ENCODE results near the gene ELOVL5. TPM values are rescaled to one million over a fixed set of nuclear protein-coding genes. Genes with fewer than 3 reads are reported as not detected.

ELOVL5 gene
- total and polyA plus RNA-seq, 4 donors = 22.1 to 77.8 (median 57.8) TPM

DNA sequence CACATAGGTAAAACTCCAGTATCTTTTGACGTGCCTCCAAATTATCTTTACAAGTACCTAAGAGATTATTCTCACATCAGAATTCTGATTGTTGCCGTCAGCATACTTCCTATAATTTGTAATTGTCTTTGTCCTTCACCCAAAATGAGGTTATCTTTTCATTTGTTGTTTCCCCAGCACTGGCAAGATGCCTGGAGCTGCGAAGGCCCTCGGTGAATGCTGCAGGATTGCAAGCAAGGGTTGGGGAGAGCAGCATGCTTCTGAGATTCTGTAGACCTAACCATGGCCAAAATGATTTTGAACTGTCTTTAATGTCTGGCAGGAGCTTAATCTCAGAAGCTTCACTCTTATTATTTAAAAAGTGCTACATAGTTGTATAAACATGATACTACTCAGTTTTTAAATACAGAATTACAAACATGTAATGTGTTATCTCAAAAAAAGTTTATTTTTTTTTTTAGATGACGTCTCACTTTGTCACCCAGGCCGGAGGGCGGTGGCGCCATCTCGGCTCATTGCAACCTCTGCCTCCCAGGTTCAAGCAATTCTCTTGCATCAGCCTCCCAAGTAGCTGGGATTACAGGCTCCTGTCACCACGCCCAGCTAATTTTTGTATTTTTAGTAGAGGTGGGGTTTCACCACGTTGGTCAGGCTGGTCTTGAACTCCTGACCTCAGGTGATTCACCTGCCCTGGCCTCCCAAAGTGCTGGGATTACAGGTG lies 88.7 kb downstream of the ELOVL5 start (continued):
- no peak for TF ChIP-seq TAF1 (conservative IDR thresholded peaks at IDR 0.05)
- no peak for TF ChIP-seq SP1 (IDR thresholded peaks at IDR 0.05)
- TF ChIP-seq FOXA1 (IDR thresholded peaks at IDR 0.05) = no peak
- no peak for TF ChIP-seq RAD21 (IDR thresholded peaks at IDR 0.05)
- TF ChIP-seq, protein P1, sequence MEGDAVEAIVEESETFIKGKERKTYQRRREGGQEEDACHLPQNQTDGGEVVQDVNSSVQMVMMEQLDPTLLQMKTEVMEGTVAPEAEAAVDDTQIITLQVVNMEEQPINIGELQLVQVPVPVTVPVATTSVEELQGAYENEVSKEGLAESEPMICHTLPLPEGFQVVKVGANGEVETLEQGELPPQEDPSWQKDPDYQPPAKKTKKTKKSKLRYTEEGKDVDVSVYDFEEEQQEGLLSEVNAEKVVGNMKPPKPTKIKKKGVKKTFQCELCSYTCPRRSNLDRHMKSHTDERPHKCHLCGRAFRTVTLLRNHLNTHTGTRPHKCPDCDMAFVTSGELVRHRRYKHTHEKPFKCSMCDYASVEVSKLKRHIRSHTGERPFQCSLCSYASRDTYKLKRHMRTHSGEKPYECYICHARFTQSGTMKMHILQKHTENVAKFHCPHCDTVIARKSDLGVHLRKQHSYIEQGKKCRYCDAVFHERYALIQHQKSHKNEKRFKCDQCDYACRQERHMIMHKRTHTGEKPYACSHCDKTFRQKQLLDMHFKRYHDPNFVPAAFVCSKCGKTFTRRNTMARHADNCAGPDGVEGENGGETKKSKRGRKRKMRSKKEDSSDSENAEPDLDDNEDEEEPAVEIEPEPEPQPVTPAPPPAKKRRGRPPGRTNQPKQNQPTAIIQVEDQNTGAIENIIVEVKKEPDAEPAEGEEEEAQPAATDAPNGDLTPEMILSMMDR (IDR thresholded peaks at IDR 0.05; ENCODE audit: low read depth, low read length, missing input control) = no peak

GRCh38 chr6:53258774-53259155 lies 90.0 kb downstream of the ELOVL5 start:
- Histone ChIP-seq H3K4me3 (ENCODE audit: low read depth in 1 of 3, low read length in 3 of 3) (no peak overlapping the region), H3K27ac (ENCODE audit: low read depth in 1 of 2, low read length in 2 of 2) (no peak overlapping the region), H3K27me3 (ENCODE audit: control insufficient read depth in 4 of 4, insufficient read depth in 4 of 4, low read length in 3 of 4) (no peaks in the 10 kb centered on the region), H3K9me3 (ENCODE audit: control insufficient read depth in 4 of 4, low read length in 3 of 4) (no peaks in the 10 kb centered on the region), H3K36me3 (ENCODE audit: control insufficient read depth in 4 of 4, insufficient read depth in 3 of 4, low read depth in 1 of 4, low read length in 3 of 4) (peaks cover 3 to 13% (median 8%) of the 10 kb centered on the region in 4 donors), H3K9ac (ENCODE audit: low read depth in 1 of 2, low read length in 2 of 2) (no peak overlapping the region), H3K4me1 (ENCODE audit: control insufficient read depth in 4 of 4, insufficient read depth in 4 of 4, low read length in 3 of 4) (peaks cover 0 to 6% (median 0%) of the 10 kb centered on the region in 4 donors)
- 91% methylated on average over 5 of the region's 5 CpGs for WGBS
- TF ChIP-seq SP1 (IDR thresholded peaks at IDR 0.05) = no peak
- no peak for DNase-seq (ENCODE audit: low spot score)

GRCh38 chr6:53258076-53258773 lies 90.5 kb downstream of the ELOVL5 start:
- no peak for TF ChIP-seq NR2F2 (IDR thresholded peaks at IDR 0.05)
- Histone ChIP-seq H3K4me1 (ENCODE audit: control insufficient read depth in 4 of 4, insufficient read depth in 4 of 4, low read length in 3 of 4) (peaks cover 0 to 6% (median 0%) of the 10 kb centered on the region in 4 donors), H3K36me3 (ENCODE audit: control insufficient read depth in 4 of 4, insufficient read depth in 3 of 4, low read depth in 1 of 4, low read length in 3 of 4) (peaks cover 3 to 13% (median 6%) of the 10 kb centered on the region in 4 donors), H3K27ac (ENCODE audit: low read depth in 1 of 2, low read length in 2 of 2) (no peak overlapping the region), H3K9ac (ENCODE audit: low read depth in 1 of 2, low read length in 2 of 2) (no peak overlapping the region), H3K9me3 (ENCODE audit: control insufficient read depth in 4 of 4, low read length in 3 of 4) (no peaks in the 10 kb centered on the region), H3K27me3 (ENCODE audit: control insufficient read depth in 4 of 4, insufficient read depth in 4 of 4, low read length in 3 of 4) (no peaks in the 10 kb centered on the region), H3K4me3 (ENCODE audit: low read depth in 1 of 3, low read length in 3 of 3) (no peak overlapping the region)
- no peak for DNase-seq (ENCODE audit: low spot score)
- 98% methylated on average over 2 of the region's 2 CpGs for WGBS

GRCh38 chr6:53257533-53257932 lies 91.2 kb downstream of the ELOVL5 start:
- no peaks in the 10 kb centered on the region for H3K9me3 ChIP-seq (ENCODE audit: control insufficient read depth in 4 of 4, low read length in 3 of 4)
- H3K4me1 ChIP-seq (ENCODE audit: control insufficient read depth in 4 of 4, insufficient read depth in 4 of 4, low read length in 3 of 4) = peaks cover 0 to 6% (median 0%) of the 10 kb centered on the region in 4 donors
- H3K27me3 ChIP-seq (ENCODE audit: control insufficient read depth in 4 of 4, insufficient read depth in 4 of 4, low read length in 3 of 4) = no peaks in the 10 kb centered on the region
- DNase-seq (ENCODE audit: low spot score) = no peak
- no peak for TF ChIP-seq GABPA (IDR thresholded peaks at IDR 0.05 in 1 of 2, conservative IDR thresholded peaks at IDR 0.05 in 1 of 2)
- TF ChIP-seq HNF4G (IDR thresholded peaks at IDR 0.05) = no peak
- WGBS = 88% methylated on average over 2 of the region's 2 CpGs
- H3K36me3 ChIP-seq (ENCODE audit: control insufficient read depth in 4 of 4, insufficient read depth in 3 of 4, low read depth in 1 of 4, low read length in 3 of 4) = peaks cover 3 to 13% (median 6%) of the 10 kb centered on the region in 4 donors
- no peak overlapping the region for H3K9ac ChIP-seq (ENCODE audit: low read depth in 1 of 2, low read length in 2 of 2)
- no peak overlapping the region for H3K27ac ChIP-seq (ENCODE audit: low read depth in 1 of 2, low read length in 2 of 2)
- no peak overlapping the region for H3K4me3 ChIP-seq (ENCODE audit: low read depth in 1 of 3, low read length in 3 of 3)
